GM12873 (cell line): ENCODE results near the gene LHFPL3.

Source experiments
- TF ChIP-seq, protein P1 (sequence below): IDR thresholded peaks from 2 replicates; pipeline ENCODE4 v1.5.1; 2012; ENCODE audit warnings: low read depth, mild to moderate bottlenecking, moderate library complexity, low read length, control low read depth; ENCODE audit not compliant: insufficient read depth; ENCODE audit errors: missing control alignments

Gene LHFPL3

DNA sequence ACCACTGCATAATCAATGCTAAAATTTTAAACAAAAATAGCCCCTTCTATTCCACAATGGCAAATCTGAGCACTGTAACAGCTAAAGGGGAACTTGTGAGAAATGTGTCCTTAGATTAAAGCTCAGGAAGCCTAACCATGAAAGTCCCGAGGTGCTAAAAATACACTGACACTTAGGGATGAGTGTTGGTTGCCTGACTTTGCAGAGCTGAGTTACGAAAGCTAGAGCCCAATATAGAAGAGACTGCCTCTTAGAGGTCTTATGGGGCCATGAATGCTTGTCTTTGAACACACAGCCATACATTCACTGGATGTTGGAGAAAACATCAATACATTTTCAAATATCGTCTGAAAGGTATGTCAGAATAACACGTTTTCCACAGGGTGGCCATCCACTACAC lies 209.7 kb downstream of the LHFPL3 start:
- TF ChIP-seq, protein P1, sequence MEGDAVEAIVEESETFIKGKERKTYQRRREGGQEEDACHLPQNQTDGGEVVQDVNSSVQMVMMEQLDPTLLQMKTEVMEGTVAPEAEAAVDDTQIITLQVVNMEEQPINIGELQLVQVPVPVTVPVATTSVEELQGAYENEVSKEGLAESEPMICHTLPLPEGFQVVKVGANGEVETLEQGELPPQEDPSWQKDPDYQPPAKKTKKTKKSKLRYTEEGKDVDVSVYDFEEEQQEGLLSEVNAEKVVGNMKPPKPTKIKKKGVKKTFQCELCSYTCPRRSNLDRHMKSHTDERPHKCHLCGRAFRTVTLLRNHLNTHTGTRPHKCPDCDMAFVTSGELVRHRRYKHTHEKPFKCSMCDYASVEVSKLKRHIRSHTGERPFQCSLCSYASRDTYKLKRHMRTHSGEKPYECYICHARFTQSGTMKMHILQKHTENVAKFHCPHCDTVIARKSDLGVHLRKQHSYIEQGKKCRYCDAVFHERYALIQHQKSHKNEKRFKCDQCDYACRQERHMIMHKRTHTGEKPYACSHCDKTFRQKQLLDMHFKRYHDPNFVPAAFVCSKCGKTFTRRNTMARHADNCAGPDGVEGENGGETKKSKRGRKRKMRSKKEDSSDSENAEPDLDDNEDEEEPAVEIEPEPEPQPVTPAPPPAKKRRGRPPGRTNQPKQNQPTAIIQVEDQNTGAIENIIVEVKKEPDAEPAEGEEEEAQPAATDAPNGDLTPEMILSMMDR: no peak

DNA sequence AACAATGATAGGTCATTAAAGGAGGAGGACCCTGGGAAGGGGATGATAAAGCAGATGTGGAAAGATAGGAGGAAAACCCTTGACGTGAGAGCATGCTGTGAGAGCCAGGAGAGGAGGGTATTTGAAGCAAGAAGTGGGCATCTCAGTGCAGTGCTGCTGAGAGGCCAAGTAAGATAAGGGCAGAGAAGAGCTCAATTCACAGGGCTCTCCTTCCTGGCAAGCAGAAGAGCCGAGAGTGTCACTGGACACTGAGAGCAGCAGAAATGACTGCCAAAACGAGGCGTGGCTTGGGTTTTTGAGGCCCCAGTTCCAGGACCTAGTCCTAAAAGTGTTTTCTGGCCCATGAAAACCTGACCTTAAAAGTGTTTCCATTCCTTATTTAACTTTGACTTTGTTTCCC lies 213.5 kb downstream of the LHFPL3 start:
- TF ChIP-seq, protein P1: no peak

- TF ChIP-seq, protein P1: peak; percentile 22
These were observed 220.5 kb downstream of the LHFPL3 start for GRCh38 chr7:104548861-104549260.

DNA sequence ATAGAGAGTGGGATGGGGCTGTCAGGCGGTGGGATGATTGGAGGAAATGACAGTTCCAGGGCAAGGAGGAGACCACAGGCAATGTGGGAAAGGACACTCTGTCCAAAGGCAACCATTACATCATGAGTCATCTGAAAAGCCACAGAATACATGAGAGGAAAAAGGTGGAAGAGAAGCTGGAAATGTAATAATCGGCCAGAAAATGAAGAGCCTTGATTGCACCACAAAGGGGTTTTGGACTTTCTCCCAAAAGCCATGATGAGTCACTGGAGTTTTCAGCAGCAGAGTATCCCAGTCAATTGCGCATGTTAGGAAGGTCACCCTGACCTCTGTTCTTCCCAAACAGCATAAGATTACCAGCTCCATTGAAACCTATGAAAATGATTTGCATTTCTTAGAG lies 222.0 kb downstream of the LHFPL3 start:
- TF ChIP-seq, protein P1: no peak

- TF ChIP-seq, protein P1: no peak
These were observed 222.8 kb downstream of the LHFPL3 start for GRCh38 chr7:104551226-104551625.

DNA sequence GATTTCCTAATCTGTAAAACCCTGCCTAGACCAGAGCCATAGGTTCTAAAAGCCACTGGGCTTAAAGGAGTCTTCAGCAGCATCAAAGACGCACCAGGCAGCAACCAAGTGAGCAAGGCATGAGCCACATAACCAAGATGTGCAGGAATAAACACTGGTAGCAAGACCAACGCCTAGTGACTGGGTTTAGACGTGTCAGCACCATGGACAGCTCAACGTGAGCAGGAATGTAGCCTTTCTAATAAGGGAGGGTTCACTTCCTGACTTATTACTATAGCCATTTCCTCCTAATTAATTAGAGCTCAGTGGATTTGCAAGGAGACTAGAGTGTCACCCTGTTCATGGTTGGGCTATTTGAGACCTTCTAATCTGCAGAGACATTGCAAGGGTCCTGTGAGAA lies 223.7 kb downstream of the LHFPL3 start:
- TF ChIP-seq, protein P1: no peak

DNA sequence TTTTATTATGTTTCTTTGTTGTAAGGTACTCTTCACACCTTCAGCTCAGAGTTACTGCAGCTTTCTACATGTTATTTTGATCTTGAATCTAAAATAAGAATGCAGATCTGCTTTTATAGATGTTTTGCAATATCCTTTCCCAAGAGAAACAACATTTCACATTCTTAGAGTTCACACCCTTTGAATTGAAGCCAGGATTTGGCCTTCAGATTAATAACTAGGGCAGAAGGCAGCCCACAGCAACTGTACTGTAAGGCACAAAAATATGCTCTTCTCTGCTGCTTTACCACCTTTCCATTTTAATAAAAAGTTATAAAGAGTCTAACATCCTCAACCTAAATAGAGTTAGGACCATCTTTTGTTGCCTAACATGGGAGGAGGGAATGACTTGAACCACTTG lies 224.7 kb downstream of the LHFPL3 start:
- TF ChIP-seq, protein P1: no peak

DNA sequence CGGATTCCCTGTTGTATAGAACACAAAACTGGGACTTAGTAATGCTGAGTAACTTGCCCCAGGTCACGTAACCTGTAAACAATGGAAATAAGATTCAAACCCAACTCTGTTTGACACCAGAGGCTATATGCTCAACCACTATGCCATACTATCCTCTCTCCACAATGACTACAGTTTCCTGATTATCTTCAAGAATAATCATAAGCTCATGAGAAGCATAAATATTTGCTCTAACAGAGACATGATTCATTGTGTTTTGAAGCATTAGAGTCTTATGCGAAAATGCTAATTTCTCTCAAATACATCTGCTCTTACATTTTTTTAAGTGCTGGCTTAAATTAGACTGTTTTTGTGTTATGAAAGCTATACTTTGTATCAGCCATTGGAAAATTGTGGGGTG lies 241.3 kb downstream of the LHFPL3 start:
- TF ChIP-seq, protein P1: no peak
